Muscle layer of duodenum (tissue), 2 donors: ENCODE results near the gene CHAF1A.

Experiments used
- H3K27ac ChIP-seq: one replicate; pipeline ENCODE4 v1.7.0; 2013; ENCODE audit warnings: mild to moderate bottlenecking, low read length
- H3K27me3 ChIP-seq: one replicate; pipeline ENCODE4 v1.7.0; 2013; ENCODE audit warnings: low read depth, mild to moderate bottlenecking, control low read depth, low read length
- H3K36me3 ChIP-seq, 2 donors: one replicate each; pipeline ENCODE4 v1.7.0; 2013; ENCODE audit warnings: low read length in 2 of 2, control low read depth in 1 of 2, mild to moderate bottlenecking in 1 of 2; ENCODE audit not compliant: insufficient read depth in 2 of 2, control insufficient read depth in 1 of 2
- H3K4me1 ChIP-seq, 2 donors: one replicate each; pipeline ENCODE4 v1.7.0; 2013; ENCODE audit warnings: low read length in 2 of 2, mild to moderate bottlenecking in 2 of 2, control low read depth in 1 of 2, moderate library complexity in 1 of 2; ENCODE audit not compliant: insufficient read depth in 2 of 2, control insufficient read depth in 1 of 2
- H3K4me3 ChIP-seq, 2 donors: one replicate each; pipeline ENCODE4 v1.7.0; 2013; ENCODE audit warnings: low read length in 2 of 2, low read depth in 1 of 2, mild to moderate bottlenecking in 1 of 2
- H3K9me3 ChIP-seq, 2 donors: one replicate each; pipeline ENCODE4 v1.7.0; 2013; ENCODE audit warnings: low read length in 2 of 2, control low read depth in 1 of 2, mild to moderate bottlenecking in 1 of 2; ENCODE audit not compliant: control insufficient read depth in 1 of 2
- donor health status: healthy.

The CHAF1A gene

GRCh38 chr19:4368128-4368820 is 34.2 kb upstream of the CHAF1A start:
- no peak overlapping the region for H3K4me3 ChIP-seq
- no peak overlapping the region for H3K27ac ChIP-seq
- peaks cover 9 to 50% of the 10 kb centered on the region in 2 donors for H3K4me1 ChIP-seq
- no peaks in the 10 kb centered on the region for H3K27me3 ChIP-seq
- peaks cover 10 to 38% of the 10 kb centered on the region in 2 donors for H3K36me3 ChIP-seq
- no peaks in the 10 kb centered on the region for H3K9me3 ChIP-seq

- peaks cover 13 to 57% of the 10 kb centered on the region in 2 donors for H3K4me1 ChIP-seq
- H3K9me3 ChIP-seq = no peaks in the 10 kb centered on the region
- H3K4me3 ChIP-seq = peak overlapping the region; percentile 0 to 23
- peaks cover 5 to 32% of the 10 kb centered on the region in 2 donors for H3K36me3 ChIP-seq
- H3K27me3 ChIP-seq = no peaks in the 10 kb centered on the region
- H3K27ac ChIP-seq = peak overlapping the region; percentile 5
These were observed 33.1 kb upstream of the CHAF1A start for GRCh38 chr19:4369109-4369887.

GRCh38 chr19:4369888-4370260 is 32.6 kb upstream of the CHAF1A start:
- no peaks in the 10 kb centered on the region for H3K27me3 ChIP-seq
- no peaks in the 10 kb centered on the region for H3K9me3 ChIP-seq
- peaks cover 14 to 63% of the 10 kb centered on the region in 2 donors for H3K4me1 ChIP-seq
- peaks cover 5 to 28% of the 10 kb centered on the region in 2 donors for H3K36me3 ChIP-seq
- peak overlapping the region; percentile 0 to 23 for H3K4me3 ChIP-seq
- H3K27ac ChIP-seq = peak overlapping the region; percentile 5

- Histone ChIP-seq H3K4me1 (peaks cover 20 to 69% of the 10 kb centered on the region in 2 donors), H3K4me3 (no peak overlapping the region), H3K27ac (no peak overlapping the region), H3K9me3 (no peaks in the 10 kb centered on the region), H3K36me3 (peaks cover 3 to 22% of the 10 kb centered on the region in 2 donors), H3K27me3 (no peaks in the 10 kb centered on the region)
These were observed 31.9 kb upstream of the CHAF1A start for GRCh38 chr19:4370418-4371041.

GRCh38 chr19:4371247-4372164 is 30.9 kb upstream of the CHAF1A start:
- peaks cover 29 to 79% of the 10 kb centered on the region in 2 donors for H3K4me1 ChIP-seq
- H3K9me3 ChIP-seq = no peaks in the 10 kb centered on the region
- H3K27me3 ChIP-seq = no peaks in the 10 kb centered on the region
- peaks cover 0 to 12% of the 10 kb centered on the region in 2 donors for H3K36me3 ChIP-seq
- H3K27ac ChIP-seq = no peak overlapping the region
- H3K4me3 ChIP-seq = no peak overlapping the region

- peaks cover 0 to 7% of the 10 kb centered on the region in 2 donors for H3K36me3 ChIP-seq
- H3K4me3 ChIP-seq = no peak overlapping the region
- H3K9me3 ChIP-seq = no peaks in the 10 kb centered on the region
- H3K27ac ChIP-seq = no peak overlapping the region
- H3K4me1 ChIP-seq = peaks cover 35 to 88% of the 10 kb centered on the region in 2 donors
- no peaks in the 10 kb centered on the region for H3K27me3 ChIP-seq
These were observed 30.1 kb upstream of the CHAF1A start for GRCh38 chr19:4372165-4373012.

- Histone ChIP-seq H3K27ac (peak overlapping the region; percentile 80), H3K9me3 (no peaks in the 10 kb centered on the region), H3K4me3 (no peak overlapping the region), H3K4me1 (peaks cover 35 to 87% of the 10 kb centered on the region in 2 donors), H3K27me3 (no peaks in the 10 kb centered on the region), H3K36me3 (peaks cover 0 to 7% of the 10 kb centered on the region in 2 donors)
These were observed 29.4 kb upstream of the CHAF1A start for GRCh38 chr19:4373013-4373367.

GRCh38 chr19:4373601-4374497 is 28.6 kb upstream of the CHAF1A start:
- Histone ChIP-seq H3K27me3 (no peaks in the 10 kb centered on the region), H3K36me3 (peaks cover 0 to 7% of the 10 kb centered on the region in 2 donors), H3K4me1 (peaks cover 35 to 78% of the 10 kb centered on the region in 2 donors), H3K9me3 (no peaks in the 10 kb centered on the region), H3K4me3 (peak overlapping the region in 1 of 2 donors; percentile 26), H3K27ac (peak overlapping the region; percentile 80)

- peaks cover 32 to 72% of the 10 kb centered on the region in 2 donors for H3K4me1 ChIP-seq
- H3K27ac ChIP-seq = peak overlapping the region; percentile 80
- no peaks in the 10 kb centered on the region for H3K9me3 ChIP-seq
- H3K4me3 ChIP-seq = peak overlapping the region in 1 of 2 donors; percentile 26
- H3K27me3 ChIP-seq = no peaks in the 10 kb centered on the region
- H3K36me3 ChIP-seq = peaks cover 0 to 7% of the 10 kb centered on the region in 2 donors
These were observed 27.8 kb upstream of the CHAF1A start for GRCh38 chr19:4374498-4375163.
